K562 (cell line): Measurements from ENCODE around the gene DOK1. TPM values are rescaled to one million over a fixed set of nuclear protein-coding genes. Genes with fewer than 3 reads are reported as not detected.

Experiments used
- ARID2 ChIP-seq: fragments of 450-650 bp; IDR thresholded peaks from 2 replicates; pipeline ENCODE4 v1.6.1; 2017; ENCODE audit warnings: antibody characterized with exemption, mild to moderate bottlenecking
- GABPB2 ChIP-seq: fragments of 250-450 bp; sonication (Bioruptor Pico); conservative IDR thresholded peaks from 2 replicates; pipeline ENCODE4 v1.5.1; 2021; ENCODE audit warnings: mild to moderate bottlenecking
- HMG20B ChIP-seq: fragments of 250-450 bp; sonication (Bioruptor Pico); IDR thresholded peaks from 2 replicates; pipeline ENCODE4 v1.5.0; 2021; ENCODE audit warnings: mild to moderate bottlenecking
- LCOR ChIP-seq: sonication (generic); formaldehyde crosslinking; IDR thresholded peaks from 2 replicates; pipeline ENCODE4 v1.8.0; 2022; ENCODE audit warnings: mild to moderate bottlenecking, missing genetic modification reagents
- PCBP1 ChIP-seq: fragments of 200-400 bp; formaldehyde crosslinking; IDR thresholded peaks from 2 replicates; pipeline ENCODE4 v1.6.1; 2018; ENCODE audit warnings: mild to moderate bottlenecking, low read depth, low read length; ENCODE audit not compliant: poor library complexity, severe bottlenecking
- RNF219 ChIP-seq: fragments of 250-450 bp; sonication (Bioruptor Pico); IDR thresholded peaks from 2 replicates; pipeline ENCODE4 v1.5.0; 2022; ENCODE audit warnings: mild to moderate bottlenecking
- SMAD2 ChIP-seq: fragments of 150-350 bp; IDR thresholded peaks from 2 replicates; pipeline ENCODE4 v1.6.1; 2014; ENCODE audit warnings: low read depth, mild to moderate bottlenecking, low read length
- TFAP4 ChIP-seq: sonication (generic); formaldehyde crosslinking; IDR thresholded peaks from 2 replicates; pipeline ENCODE4 v1.8.0; 2022; ENCODE audit warnings: missing genetic modification reagents, mild to moderate bottlenecking, moderate library complexity, borderline replicate concordance
- XRCC5 ChIP-seq: fragments of 200-400 bp; formaldehyde crosslinking; IDR thresholded peaks from 2 replicates; pipeline ENCODE4 v1.6.1; 2017; ENCODE audit warnings: low read depth, mild to moderate bottlenecking, low read length
- ZNF12 ChIP-seq: sonication (generic); formaldehyde crosslinking; IDR thresholded peaks from 2 replicates; pipeline ENCODE4 v1.4.0; 2020; ENCODE audit warnings: mild to moderate bottlenecking, missing genetic modification reagents
- ZNF212 ChIP-seq: fragments of 450-650 bp; formaldehyde crosslinking; IDR thresholded peaks from 2 replicates; pipeline ENCODE4 v1.4.0; 2020; ENCODE audit warnings: mild to moderate bottlenecking
- ZNF586 ChIP-seq: fragments of 450-650 bp; formaldehyde crosslinking; conservative IDR thresholded peaks from 2 replicates; pipeline ENCODE4 v1.4.0; 2020; ENCODE audit warnings: mild to moderate bottlenecking, moderate library complexity
- ZNF655 ChIP-seq: fragments of 250-450 bp; sonication (Bioruptor Pico); IDR thresholded peaks from 2 replicates; pipeline ENCODE4 v1.5.0; 2021
- polyA plus RNA-seq, 8 experiments: library from polyadenylated mRNA; depleted of rRNA in 4 of 8; stranded (reverse) in 5 of 8; unstranded in 3 of 8; fragments of >200 nt; fragmentation: Nextera tagmentation in 2 of 8; fragmentation: Illumina TruSeq in 1 of 8; extraction: Ambion mirVana in 2 of 8; extraction: Trizol in 1 of 8; gene quantifications; 2 replicates each; pipeline versions ENCODE4 v1.2.1 to v1.2.3, GENCODE V29; 2011 to 2014; ENCODE audit warnings: inconsistent platforms in 1 of 8, missing spikeins in 1 of 8
- total RNA-seq, 7 experiments: library from RNA; depleted of rRNA in 6 of 7; stranded (reverse); fragments of >200 nt in 6 of 7; fragmentation: Illumina TruSeq in 2 of 7; extraction: Trizol in 2 of 7; gene quantifications; 2 replicates each; pipeline versions ENCODE4 v1.2.1 to v1.2.3, GENCODE V29; 2011 to 2021; ENCODE audit warnings: low replicate concordance in 1 of 7
- TF ChIP-seq, protein P1 (sequence below): fragments of 450-650 bp; IDR thresholded peaks from 2 replicates; pipeline ENCODE4 v1.6.1; 2016; ENCODE audit warnings: low read depth

Gene DOK1
- total and polyA plus RNA-seq, 9 of the 15 experiments (the other 6 are each of a cell fraction or from before 2014, with no cell fraction given): 0.59 to 36.4 (median 16.1) TPM

DNA sequence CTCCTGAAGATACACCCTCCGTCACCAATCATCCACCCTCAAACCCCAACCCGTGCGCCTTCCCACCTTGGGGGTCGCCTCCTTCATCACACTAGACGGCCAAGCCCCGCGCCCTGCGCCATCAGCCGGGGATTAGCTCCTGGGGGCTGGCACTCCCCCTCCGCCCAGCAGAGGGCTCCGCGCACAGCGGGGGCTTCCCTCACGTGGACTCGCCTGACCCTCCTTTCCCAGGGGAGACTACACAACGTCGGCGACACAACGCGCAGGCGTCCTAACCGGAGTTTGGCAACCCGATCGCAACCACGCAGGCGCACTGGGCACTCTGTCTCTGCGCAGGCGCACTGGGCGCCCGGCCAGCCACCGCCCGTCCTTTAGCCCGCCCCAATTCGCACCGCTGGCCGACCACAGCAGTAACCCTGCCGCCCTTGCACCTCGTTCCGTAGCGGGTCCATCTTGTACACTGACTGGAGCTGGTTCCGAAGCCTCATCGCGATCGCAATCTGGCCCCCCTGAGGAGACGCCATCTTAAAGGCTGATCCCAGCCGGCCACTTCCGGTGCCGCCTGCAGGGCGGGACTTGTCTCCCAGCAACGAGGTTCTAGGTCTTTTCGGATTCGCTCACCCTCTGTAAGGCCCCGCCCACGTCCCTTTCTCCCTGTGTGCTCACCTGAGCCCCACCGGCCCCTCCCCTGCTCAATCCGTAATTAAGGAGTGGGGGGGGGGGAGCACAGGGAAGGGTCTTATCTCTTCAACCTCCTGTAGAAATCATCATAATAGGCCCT, 47.2 kb upstream of the DOK1 start, which contains the start of gene PCGF1 (continued):
- TF ChIP-seq, protein P1, sequence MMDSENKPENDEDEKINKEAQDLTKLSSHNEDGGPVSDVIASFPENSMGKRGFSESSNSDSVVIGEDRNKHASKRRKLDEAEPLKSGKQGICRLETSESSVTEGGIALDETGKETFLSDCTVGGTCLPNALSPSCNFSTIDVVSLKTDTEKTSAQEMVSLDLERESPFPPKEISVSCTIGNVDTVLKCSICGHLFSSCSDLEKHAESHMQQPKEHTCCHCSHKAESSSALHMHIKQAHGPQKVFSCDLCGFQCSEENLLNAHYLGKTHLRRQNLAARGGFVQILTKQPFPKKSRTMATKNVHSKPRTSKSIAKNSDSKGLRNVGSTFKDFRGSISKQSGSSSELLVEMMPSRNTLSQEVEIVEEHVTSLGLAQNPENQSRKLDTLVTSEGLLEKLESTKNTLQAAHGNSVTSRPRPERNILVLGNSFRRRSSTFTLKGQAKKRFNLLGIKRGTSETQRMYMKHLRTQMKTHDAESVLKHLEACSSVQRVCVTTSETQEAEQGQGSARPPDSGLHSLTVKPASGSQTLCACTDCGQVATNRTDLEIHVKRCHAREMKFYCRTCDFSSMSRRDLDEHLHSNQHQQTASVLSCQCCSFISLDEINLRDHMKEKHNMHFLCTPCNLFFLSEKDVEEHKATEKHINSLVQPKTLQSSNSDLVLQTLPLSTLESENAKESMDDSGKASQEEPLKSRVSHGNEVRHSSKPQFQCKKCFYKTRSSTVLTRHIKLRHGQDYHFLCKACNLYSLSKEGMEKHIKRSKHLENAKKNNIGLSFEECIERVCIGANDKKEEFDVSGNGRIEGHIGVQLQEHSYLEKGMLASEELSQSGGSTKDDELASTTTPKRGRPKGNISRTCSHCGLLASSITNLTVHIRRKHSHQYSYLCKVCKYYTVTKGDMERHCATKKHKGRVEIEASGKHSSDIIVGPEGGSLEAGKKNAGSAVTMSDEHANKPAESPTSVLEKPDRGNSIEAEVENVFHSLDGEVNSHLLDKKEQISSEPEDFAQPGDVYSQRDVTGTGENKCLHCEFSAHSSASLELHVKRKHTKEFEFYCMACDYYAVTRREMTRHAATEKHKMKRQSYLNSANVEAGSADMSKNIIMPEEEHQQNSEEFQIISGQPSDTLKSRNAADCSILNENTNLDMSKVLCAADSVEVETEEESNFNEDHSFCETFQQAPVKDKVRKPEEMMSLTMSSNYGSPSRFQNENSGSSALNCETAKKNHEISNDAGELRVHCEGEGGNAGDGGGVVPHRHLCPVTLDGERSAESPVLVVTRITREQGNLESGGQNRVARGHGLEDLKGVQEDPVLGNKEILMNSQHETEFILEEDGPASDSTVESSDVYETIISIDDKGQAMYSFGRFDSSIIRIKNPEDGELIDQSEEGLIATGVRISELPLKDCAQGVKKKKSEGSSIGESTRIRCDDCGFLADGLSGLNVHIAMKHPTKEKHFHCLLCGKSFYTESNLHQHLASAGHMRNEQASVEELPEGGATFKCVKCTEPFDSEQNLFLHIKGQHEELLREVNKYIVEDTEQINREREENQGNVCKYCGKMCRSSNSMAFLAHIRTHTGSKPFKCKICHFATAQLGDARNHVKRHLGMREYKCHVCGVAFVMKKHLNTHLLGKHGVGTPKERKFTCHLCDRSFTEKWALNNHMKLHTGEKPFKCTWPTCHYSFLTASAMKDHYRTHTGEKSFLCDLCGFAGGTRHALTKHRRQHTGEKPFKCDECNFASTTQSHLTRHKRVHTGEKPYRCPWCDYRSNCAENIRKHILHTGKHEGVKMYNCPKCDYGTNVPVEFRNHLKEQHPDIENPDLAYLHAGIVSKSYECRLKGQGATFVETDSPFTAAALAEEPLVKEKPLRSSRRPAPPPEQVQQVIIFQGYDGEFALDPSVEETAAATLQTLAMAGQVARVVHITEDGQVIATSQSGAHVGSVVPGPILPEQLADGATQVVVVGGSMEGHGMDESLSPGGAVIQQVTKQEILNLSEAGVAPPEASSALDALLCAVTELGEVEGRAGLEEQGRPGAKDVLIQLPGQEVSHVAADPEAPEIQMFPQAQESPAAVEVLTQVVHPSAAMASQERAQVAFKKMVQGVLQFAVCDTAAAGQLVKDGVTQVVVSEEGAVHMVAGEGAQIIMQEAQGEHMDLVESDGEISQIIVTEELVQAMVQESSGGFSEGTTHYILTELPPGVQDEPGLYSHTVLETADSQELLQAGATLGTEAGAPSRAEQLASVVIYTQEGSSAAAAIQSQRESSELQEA: no peak
- TF ChIP-seq GABPB2 (CRISPR knock-in tag): no peak
- no peak for TF ChIP-seq ZNF655 (CRISPR knock-in tag)
- TF ChIP-seq SMAD2: no peak
- TF ChIP-seq LCOR (CRISPR knock-in tag): peak; percentile 80
- TF ChIP-seq ZNF212 (CRISPR knock-in tag): no peak
- TF ChIP-seq XRCC5: peak; percentile 32; the same call in 1 of the 2 replicates
- no peak for TF ChIP-seq HMG20B (CRISPR knock-in tag)
- peak; percentile 65; the same call in 1 of the 2 replicates for TF ChIP-seq TFAP4
- peak; percentile 92 for TF ChIP-seq PCBP1
- no peak for TF ChIP-seq ZNF586 (CRISPR knock-in tag)
- TF ChIP-seq RNF219 (CRISPR knock-in tag): no peak
- TF ChIP-seq ZNF12 (CRISPR knock-in tag): no peak; the same call in 1 of the 2 replicates
- no peak for TF ChIP-seq ARID2
